ENCODE measurements around the gene SLC30A9.

SLC30A9 gene

DNA sequence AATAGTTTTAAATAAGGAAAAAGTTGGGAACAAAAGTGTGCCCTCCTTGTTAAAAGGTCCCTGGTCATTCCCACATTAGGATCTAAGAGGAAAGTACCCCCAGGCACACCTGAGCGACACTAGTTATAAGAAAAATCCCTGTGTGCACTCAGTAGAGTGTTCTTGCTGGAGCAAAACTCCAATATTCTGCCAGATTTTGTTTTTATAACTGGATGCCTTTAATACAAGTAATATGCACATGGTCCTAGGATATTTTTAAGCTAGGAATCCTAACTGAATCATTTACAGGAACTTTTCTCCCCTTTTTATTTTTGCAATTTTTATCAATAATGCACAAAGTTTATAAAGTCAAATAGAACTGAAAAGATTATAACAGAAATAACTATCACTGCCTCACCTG is 93.5 kb downstream of the SLC30A9 start:
- Histone ChIP-seq H3K9ac (ENCODE audit: low read length) (no peak overlapping the region), H3K27ac (ENCODE audit: low read length) (no peak overlapping the region), H3K27me3 (ENCODE audit: control insufficient read depth, insufficient read depth, low read length) (no peaks in the 10 kb centered on the region), H3K36me3 (ENCODE audit: control insufficient read depth, low read depth, low read length) (peaks cover 9% of the 10 kb centered on the region), H3K9me3 (ENCODE audit: control insufficient read depth, low read depth, low read length) (no peaks in the 10 kb centered on the region), H3K4me1 (ENCODE audit: control insufficient read depth, low read depth, low read length) (no peaks in the 10 kb centered on the region), H3K4me3 (ENCODE audit: low read length) (no peak overlapping the region)

DNA sequence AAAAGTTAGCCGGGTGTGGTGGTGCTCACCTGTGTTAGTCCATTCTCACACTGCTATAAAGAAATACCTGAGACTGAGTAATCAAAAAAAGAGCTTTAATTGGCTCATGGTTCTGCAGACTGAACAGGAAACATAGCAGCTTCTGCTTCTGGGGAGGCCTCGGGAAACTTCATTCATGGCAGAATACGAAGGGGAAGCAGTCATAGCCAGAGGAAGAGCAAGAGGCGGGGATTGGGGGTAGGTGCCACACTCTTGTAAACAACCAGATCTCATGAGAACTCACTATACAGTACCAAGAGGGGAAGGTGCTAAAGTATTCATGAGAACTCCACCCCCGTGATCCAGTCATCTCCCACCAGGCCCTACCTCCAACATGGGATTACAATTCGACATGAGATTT is 98.1 kb downstream of the SLC30A9 start:
- no peak overlapping the region for H3K4me3 ChIP-seq (ENCODE audit: low read length)
- no peaks in the 10 kb centered on the region for H3K27me3 ChIP-seq (ENCODE audit: control insufficient read depth, insufficient read depth, low read length)
- no peaks in the 10 kb centered on the region for H3K4me1 ChIP-seq (ENCODE audit: control insufficient read depth, low read depth, low read length)
- H3K27ac ChIP-seq (ENCODE audit: low read length) = no peak overlapping the region
- H3K36me3 ChIP-seq (ENCODE audit: control insufficient read depth, low read depth, low read length) = peaks cover 6% of the 10 kb centered on the region
- H3K9ac ChIP-seq (ENCODE audit: low read length) = no peak overlapping the region
- no peaks in the 10 kb centered on the region for H3K9me3 ChIP-seq (ENCODE audit: control insufficient read depth, low read depth, low read length)

DNA sequence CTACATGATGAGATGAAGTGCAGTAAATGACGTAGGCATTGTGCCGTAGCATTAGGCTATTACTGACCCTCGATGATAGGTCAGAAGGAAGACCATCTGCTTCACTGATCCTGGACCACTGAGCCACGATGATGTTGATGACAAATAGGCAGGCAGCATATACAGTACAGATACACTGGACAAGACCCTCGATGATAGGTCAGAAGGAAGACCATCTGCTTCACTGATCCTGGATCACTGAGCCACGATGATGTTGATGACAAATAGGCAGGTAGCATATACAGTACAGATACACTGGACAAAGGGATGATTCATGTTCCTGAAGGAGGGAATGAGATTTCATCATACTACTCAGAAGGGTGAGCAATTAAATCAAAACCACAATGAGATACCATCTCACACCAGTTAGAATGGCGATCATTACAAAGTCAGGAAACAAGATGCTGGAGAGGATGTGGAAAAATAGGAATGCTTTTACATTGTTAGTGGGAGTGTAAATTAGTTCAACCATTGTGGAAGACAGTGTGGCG is 111.2 kb downstream of the SLC30A9 start:
- Histone ChIP-seq H3K4me1 (ENCODE audit: control insufficient read depth, low read depth, low read length) (no peaks in the 10 kb centered on the region), H3K27ac (ENCODE audit: low read length) (no peak overlapping the region), H3K4me3 (ENCODE audit: low read length) (no peak overlapping the region), H3K27me3 (ENCODE audit: control insufficient read depth, insufficient read depth, low read length) (no peaks in the 10 kb centered on the region), H3K36me3 (ENCODE audit: control insufficient read depth, low read depth, low read length) (no peaks in the 10 kb centered on the region), H3K9ac (ENCODE audit: low read length) (no peak overlapping the region), H3K9me3 (ENCODE audit: control insufficient read depth, low read depth, low read length) (no peaks in the 10 kb centered on the region)

DNA sequence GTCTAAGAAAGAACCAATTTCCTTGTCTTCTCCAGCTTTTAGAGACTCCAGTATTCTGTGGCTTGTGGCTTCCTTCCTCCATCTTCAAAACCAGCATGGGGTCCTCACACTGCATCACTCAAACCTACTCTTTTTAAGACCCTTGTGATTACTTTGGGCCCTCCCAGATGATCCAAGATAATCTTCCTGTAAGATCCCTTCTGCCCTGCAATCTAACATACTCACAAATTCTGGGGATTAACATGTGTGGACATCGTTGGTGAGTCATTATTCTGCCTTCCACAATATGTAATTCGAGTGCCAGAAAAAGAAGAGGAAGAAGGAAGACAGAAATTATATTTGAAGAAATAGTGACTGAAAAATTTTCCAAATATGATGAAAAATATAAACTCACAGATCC is 114.2 kb downstream of the SLC30A9 start:
- H3K9me3 ChIP-seq (ENCODE audit: control insufficient read depth, low read depth, low read length) = no peaks in the 10 kb centered on the region
- no peaks in the 10 kb centered on the region for H3K36me3 ChIP-seq (ENCODE audit: control insufficient read depth, low read depth, low read length)
- H3K27me3 ChIP-seq (ENCODE audit: control insufficient read depth, insufficient read depth, low read length) = no peaks in the 10 kb centered on the region
- H3K4me1 ChIP-seq (ENCODE audit: control insufficient read depth, low read depth, low read length) = no peaks in the 10 kb centered on the region
- no peak overlapping the region for H3K9ac ChIP-seq (ENCODE audit: low read length)
- H3K4me3 ChIP-seq (ENCODE audit: low read length) = no peak overlapping the region
- H3K27ac ChIP-seq (ENCODE audit: low read length) = no peak overlapping the region

DNA sequence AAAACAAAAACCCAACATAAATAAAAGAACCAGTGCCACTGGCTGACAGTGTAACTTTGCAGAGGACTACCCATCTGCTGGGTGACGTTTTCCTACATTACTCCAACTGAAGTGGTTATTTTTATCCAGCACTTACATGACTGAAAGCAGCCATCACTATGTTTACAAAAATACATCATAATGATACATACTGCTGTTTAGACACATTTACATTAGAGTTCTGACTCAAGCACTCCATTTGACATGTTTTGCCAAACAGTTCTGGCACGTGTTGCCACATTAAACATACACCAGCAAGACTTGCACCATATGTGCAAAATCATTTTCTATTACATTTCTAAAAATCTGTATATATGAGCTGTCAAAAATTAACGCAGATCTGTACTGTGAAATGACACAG is 122.5 kb downstream of the SLC30A9 start:
- H3K4me3 ChIP-seq (ENCODE audit: low read length) = no peak overlapping the region
- H3K27ac ChIP-seq (ENCODE audit: low read length) = no peak overlapping the region
- no peaks in the 10 kb centered on the region for H3K4me1 ChIP-seq (ENCODE audit: control insufficient read depth, low read depth, low read length)
- no peaks in the 10 kb centered on the region for H3K27me3 ChIP-seq (ENCODE audit: control insufficient read depth, insufficient read depth, low read length)
- no peak overlapping the region for H3K9ac ChIP-seq (ENCODE audit: low read length)
- peaks cover 3% of the 10 kb centered on the region for H3K36me3 ChIP-seq (ENCODE audit: control insufficient read depth, low read depth, low read length)
- no peaks in the 10 kb centered on the region for H3K9me3 ChIP-seq (ENCODE audit: control insufficient read depth, low read depth, low read length)

DNA sequence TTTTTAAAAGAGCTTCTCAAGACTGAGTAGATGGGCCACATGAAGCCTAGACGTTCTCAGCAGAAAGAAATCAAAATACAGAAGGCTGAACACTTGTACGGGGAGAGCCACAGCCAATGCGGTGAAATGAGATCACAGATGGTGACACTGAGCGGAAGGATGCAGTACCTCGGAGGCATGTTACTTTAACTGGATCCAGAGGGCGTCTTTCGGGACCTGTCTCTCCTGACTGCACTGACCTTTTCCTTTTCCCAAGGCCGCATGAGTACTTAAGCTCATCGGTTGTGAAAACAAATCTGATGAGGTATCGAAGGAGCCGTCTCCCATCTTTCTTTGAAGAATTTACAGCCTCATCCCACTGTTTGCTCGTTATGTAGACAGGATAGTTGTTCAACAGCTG is 129.6 kb downstream of the SLC30A9 start:
- H3K4me1 ChIP-seq (ENCODE audit: control insufficient read depth, low read depth, low read length) = peaks cover 8% of the 10 kb centered on the region
- no peaks in the 10 kb centered on the region for H3K9me3 ChIP-seq (ENCODE audit: control insufficient read depth, low read depth, low read length)
- H3K27me3 ChIP-seq (ENCODE audit: control insufficient read depth, insufficient read depth, low read length) = no peaks in the 10 kb centered on the region
- H3K9ac ChIP-seq (ENCODE audit: low read length) = no peak overlapping the region
- no peak overlapping the region for H3K27ac ChIP-seq (ENCODE audit: low read length)
- H3K36me3 ChIP-seq (ENCODE audit: control insufficient read depth, low read depth, low read length) = peaks cover 19% of the 10 kb centered on the region
- no peak overlapping the region for H3K4me3 ChIP-seq (ENCODE audit: low read length)

DNA sequence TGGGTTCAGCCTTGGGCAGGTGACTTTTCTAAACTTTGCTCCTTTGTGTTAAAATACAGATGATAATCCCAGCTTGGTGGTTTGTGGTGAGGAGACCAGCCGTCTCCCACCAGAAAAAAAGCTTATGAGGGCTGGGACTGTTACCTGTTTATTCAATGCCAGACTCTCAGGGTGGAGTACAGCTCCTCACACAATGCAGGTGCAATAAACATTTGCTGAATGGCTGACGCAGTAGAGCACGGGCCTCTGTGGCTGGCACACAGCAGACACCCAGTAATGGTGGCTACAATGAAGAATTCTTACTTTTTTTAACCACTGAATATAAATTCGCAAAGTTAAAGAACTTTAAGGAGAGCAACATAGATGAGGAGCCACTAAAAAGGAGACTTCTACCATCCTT is 131.9 kb downstream of the SLC30A9 start:
- Histone ChIP-seq H3K9me3 (ENCODE audit: control insufficient read depth, low read depth, low read length) (no peaks in the 10 kb centered on the region), H3K4me1 (ENCODE audit: control insufficient read depth, low read depth, low read length) (peaks cover 8% of the 10 kb centered on the region), H3K36me3 (ENCODE audit: control insufficient read depth, low read depth, low read length) (peaks cover 24% of the 10 kb centered on the region), H3K27me3 (ENCODE audit: control insufficient read depth, insufficient read depth, low read length) (no peaks in the 10 kb centered on the region), H3K4me3 (ENCODE audit: low read length) (no peak overlapping the region), H3K9ac (ENCODE audit: low read length) (no peak overlapping the region), H3K27ac (ENCODE audit: low read length) (no peak overlapping the region)

DNA sequence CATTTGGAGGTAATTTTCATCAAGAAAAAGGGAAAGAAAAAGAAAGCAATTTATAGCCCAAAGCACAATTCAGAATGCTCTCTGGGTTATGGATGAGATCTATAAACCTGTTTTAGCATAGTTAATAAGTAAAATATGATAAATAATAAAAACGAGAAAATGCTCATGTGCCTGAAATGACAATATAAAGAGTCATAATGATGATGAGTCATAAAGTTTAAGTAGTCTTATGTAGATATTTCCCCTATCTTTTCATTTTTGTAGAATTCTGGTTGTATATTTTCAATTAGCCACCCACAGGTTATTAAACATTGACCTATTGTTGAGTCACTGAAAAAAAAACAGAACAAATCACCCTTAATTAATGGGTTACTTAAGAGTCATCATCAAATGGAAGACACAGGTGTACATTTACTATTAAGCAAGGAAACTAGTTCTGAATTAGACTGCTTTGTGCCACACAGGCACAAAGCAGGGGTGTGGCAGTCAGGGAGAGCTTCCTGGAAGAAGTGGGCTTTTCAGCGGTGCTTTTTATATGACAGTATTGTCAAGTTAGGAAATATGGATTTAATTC is 132.8 kb downstream of the SLC30A9 start:
- no peak overlapping the region for H3K9ac ChIP-seq (ENCODE audit: low read length)
- H3K4me1 ChIP-seq (ENCODE audit: control insufficient read depth, low read depth, low read length) = peaks cover 8% of the 10 kb centered on the region
- no peak overlapping the region for H3K4me3 ChIP-seq (ENCODE audit: low read length)
- peaks cover 24% of the 10 kb centered on the region for H3K36me3 ChIP-seq (ENCODE audit: control insufficient read depth, low read depth, low read length)
- H3K27ac ChIP-seq (ENCODE audit: low read length) = no peak overlapping the region
- H3K9me3 ChIP-seq (ENCODE audit: control insufficient read depth, low read depth, low read length) = no peaks in the 10 kb centered on the region
- H3K27me3 ChIP-seq (ENCODE audit: control insufficient read depth, insufficient read depth, low read length) = no peaks in the 10 kb centered on the region

DNA sequence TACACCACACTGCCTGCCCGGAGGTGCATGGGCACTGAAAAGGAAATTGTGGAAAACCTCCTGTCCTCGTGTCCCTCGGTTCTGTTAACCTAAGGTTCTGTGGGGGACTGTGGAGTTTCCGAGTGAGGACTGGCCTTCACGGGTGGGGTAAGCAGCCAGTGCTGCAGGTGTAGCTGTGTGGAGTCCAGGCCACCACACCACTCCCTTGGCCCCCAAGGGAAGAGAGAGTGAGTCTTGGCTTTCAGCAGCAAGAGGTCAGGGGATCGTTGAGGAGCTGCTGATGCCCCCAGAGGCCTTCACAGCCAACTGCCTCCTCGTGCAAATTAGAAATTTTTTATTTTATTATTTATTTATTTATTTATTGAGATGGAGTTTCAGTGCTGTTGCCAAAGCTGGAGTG is 141.8 kb downstream of the SLC30A9 start:
- peaks cover 15% of the 10 kb centered on the region for H3K4me1 ChIP-seq (ENCODE audit: control insufficient read depth, low read depth, low read length)
- H3K9ac ChIP-seq (ENCODE audit: low read length) = no peak overlapping the region
- no peaks in the 10 kb centered on the region for H3K9me3 ChIP-seq (ENCODE audit: control insufficient read depth, low read depth, low read length)
- H3K27me3 ChIP-seq (ENCODE audit: control insufficient read depth, insufficient read depth, low read length) = no peaks in the 10 kb centered on the region
- no peak overlapping the region for H3K4me3 ChIP-seq (ENCODE audit: low read length)
- no peaks in the 10 kb centered on the region for H3K36me3 ChIP-seq (ENCODE audit: control insufficient read depth, low read depth, low read length)
- H3K27ac ChIP-seq (ENCODE audit: low read length) = no peak overlapping the region

DNA sequence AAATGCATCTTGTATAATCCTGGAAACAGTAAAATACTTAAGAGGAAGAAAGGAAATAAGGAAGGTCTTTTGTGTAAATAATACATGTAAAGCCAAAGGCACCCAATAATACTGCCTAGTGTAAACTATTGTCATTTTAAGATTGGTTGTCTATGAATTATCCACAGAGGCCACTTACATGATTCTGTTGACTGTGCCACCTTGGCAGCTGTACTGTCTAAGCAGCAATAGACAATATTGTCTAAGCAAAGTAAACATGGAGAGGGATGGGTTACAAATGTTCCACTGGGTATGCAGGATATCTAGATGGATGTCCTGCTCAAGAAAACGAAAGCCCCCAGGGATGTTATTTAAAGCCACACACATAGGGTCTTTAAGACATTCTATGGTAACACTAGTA is 142.7 kb downstream of the SLC30A9 start:
- Histone ChIP-seq H3K9ac (ENCODE audit: low read length) (no peak overlapping the region), H3K27me3 (ENCODE audit: control insufficient read depth, insufficient read depth, low read length) (no peaks in the 10 kb centered on the region), H3K9me3 (ENCODE audit: control insufficient read depth, low read depth, low read length) (no peaks in the 10 kb centered on the region), H3K4me1 (ENCODE audit: control insufficient read depth, low read depth, low read length) (peaks cover 15% of the 10 kb centered on the region), H3K27ac (ENCODE audit: low read length) (no peak overlapping the region), H3K4me3 (ENCODE audit: low read length) (no peak overlapping the region), H3K36me3 (ENCODE audit: control insufficient read depth, low read depth, low read length) (no peaks in the 10 kb centered on the region)

DNA sequence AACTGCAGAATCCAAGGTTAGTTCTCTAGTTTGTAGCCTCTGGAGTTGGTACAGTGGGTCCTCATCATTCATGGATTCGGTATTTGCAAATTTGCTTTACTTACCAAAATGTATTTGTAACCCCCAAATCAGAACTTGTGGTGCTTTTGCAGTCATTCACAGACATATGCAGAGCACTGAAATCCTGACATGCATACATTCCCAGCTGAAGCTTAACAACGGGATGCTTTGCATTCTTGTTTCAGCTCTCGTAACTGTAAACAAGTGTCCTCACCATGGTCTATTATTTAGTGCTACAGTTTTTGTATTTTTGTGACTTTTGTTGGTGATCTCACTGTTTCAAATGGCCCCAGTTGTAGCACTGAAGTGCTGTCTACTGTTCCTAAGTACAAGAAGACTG is 146.0 kb downstream of the SLC30A9 start:
- Histone ChIP-seq H3K27me3 (ENCODE audit: control insufficient read depth, insufficient read depth, low read length) (no peaks in the 10 kb centered on the region), H3K4me3 (ENCODE audit: low read length) (no peak overlapping the region), H3K4me1 (ENCODE audit: control insufficient read depth, low read depth, low read length) (peaks cover 14% of the 10 kb centered on the region), H3K9ac (ENCODE audit: low read length) (no peak overlapping the region), H3K9me3 (ENCODE audit: control insufficient read depth, low read depth, low read length) (no peaks in the 10 kb centered on the region), H3K27ac (ENCODE audit: low read length) (no peak overlapping the region), H3K36me3 (ENCODE audit: control insufficient read depth, low read depth, low read length) (peaks cover 13% of the 10 kb centered on the region)

Measured in iPS-18a (cell line).